Brain microvascular endothelial cell (primary cell): Measurements from ENCODE around the gene CXCL17.

ENCODE experiments used
- DNase-seq: peaks from one replicate; pipeline ENCODE4 v3.0.0-alpha.2; 2020
- H3K27ac ChIP-seq: fragments of 250-450 bp; sonication (Bioruptor Pico); 2 replicates; pipeline ENCODE4 v1.5.1; 2020; ENCODE audit warnings: mild to moderate bottlenecking, moderate library complexity
- H3K27me3 ChIP-seq: fragments of 250-450 bp; sonication (Bioruptor Pico); replicated peaks from 2 replicates; pipeline ENCODE4 v1.5.1; 2020; ENCODE audit warnings: mild to moderate bottlenecking
- H3K36me3 ChIP-seq: fragments of 250-450 bp; sonication (Bioruptor Pico); replicated peaks from 2 replicates; pipeline ENCODE4 v1.5.1; 2020; ENCODE audit warnings: mild to moderate bottlenecking
- H3K4me3 ChIP-seq: 2 replicates; pipeline ENCODE4 v1.5.1; 2011; ENCODE audit warnings: low read depth, mild to moderate bottlenecking, control low read depth, low read length, moderate library complexity
- in situ Hi-C: cut with HindIII; loops from 2 replicates; pipeline ENCODE4 v1.10.0; 2017; ENCODE audit warnings: low sequenced_read_pairs, low pct_ligation_motif_present
- TF ChIP-seq, protein P1 (sequence below): IDR thresholded peaks from 2 replicates; pipeline ENCODE4 v1.5.1; 2011; ENCODE audit warnings: low read depth, mild to moderate bottlenecking, moderate library complexity, low read length, control low read depth, inconsistent platforms; ENCODE audit errors: missing control alignments

The CXCL17 gene

DNA sequence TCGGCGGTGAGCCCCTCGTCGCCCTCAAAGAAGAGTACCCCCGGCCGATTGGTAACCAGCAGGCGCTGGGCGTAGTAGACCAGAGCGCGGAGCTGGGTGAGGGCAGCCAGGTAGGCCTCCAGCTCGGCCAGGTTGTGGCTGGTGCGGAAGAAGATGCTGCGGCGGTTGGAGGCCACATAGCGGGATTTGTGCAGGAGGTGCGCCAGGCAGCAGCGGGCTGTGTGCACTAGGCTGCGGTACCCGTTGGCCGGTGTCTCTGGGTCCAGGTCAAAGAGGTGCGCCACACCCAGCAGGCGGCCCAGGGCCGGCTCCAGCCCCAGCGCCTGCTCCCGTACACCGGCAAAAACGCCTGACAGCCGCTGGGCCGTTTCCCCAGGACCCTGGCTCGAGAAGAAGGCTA, 32.4 kb downstream of the CXCL17 start:
- H3K4me3 ChIP-seq, result no peak overlapping the region
- no peak for DNase-seq
- in situ Hi-C loops, result no loop called here
- TF ChIP-seq, protein P1, sequence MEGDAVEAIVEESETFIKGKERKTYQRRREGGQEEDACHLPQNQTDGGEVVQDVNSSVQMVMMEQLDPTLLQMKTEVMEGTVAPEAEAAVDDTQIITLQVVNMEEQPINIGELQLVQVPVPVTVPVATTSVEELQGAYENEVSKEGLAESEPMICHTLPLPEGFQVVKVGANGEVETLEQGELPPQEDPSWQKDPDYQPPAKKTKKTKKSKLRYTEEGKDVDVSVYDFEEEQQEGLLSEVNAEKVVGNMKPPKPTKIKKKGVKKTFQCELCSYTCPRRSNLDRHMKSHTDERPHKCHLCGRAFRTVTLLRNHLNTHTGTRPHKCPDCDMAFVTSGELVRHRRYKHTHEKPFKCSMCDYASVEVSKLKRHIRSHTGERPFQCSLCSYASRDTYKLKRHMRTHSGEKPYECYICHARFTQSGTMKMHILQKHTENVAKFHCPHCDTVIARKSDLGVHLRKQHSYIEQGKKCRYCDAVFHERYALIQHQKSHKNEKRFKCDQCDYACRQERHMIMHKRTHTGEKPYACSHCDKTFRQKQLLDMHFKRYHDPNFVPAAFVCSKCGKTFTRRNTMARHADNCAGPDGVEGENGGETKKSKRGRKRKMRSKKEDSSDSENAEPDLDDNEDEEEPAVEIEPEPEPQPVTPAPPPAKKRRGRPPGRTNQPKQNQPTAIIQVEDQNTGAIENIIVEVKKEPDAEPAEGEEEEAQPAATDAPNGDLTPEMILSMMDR, result no peak
- H3K27ac ChIP-seq, result no peak overlapping the region
- H3K36me3 ChIP-seq, result no peaks in the 10 kb centered on the region
- H3K27me3 ChIP-seq, result no peaks in the 10 kb centered on the region

DNA sequence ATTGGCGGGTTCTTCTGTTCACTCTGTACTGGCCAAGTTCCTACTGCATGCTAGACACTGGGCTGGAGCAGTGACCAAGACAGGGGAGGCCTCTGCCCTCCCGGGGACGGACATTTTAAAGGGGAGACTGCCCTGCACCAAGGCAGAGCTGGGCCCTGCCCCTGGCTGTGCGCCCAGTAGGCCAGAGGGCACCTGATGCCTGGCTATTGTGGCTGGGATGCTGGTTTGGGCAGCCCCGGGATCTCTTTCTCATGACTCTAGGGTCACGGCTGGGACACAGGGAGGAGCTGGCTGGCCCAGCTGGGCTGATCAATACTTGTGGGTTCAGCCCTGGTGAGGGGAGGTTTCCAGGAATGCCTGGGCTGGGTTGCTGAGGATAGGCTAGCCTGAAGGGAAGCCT, 33.3 kb downstream of the CXCL17 start:
- Histone ChIP-seq H3K4me3 (no peak overlapping the region), H3K36me3 (no peaks in the 10 kb centered on the region), H3K27me3 (no peaks in the 10 kb centered on the region), H3K27ac (no peak overlapping the region)
- no peak for DNase-seq
- in situ Hi-C loops, result no loop called here
- TF ChIP-seq, protein P1, result no peak

DNA sequence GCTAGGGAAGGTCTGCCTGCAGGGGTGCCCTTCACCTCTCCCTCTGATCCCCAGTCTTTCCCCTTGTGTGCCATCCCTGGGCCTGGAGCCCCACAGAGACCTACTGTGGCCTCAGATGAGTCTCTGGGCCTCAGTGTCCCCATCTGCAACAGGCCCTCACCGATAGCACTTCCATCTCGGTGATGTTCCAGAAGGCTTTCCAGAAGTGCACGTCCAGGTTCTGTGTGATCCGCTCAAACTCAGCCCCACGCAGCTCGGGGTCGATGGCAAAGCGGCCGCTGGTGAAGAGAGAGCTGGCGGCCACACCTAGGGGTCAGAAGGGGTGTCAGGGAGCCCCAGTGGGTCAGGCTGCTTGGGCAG, 35.0 kb downstream of the CXCL17 start:
- no peak for DNase-seq
- H3K4me3 ChIP-seq, result no peak overlapping the region
- in situ Hi-C loops, result no loop called here
- H3K27ac ChIP-seq, result no peak overlapping the region
- no peaks in the 10 kb centered on the region for H3K36me3 ChIP-seq
- no peaks in the 10 kb centered on the region for H3K27me3 ChIP-seq
- TF ChIP-seq, protein P1, result no peak

DNA sequence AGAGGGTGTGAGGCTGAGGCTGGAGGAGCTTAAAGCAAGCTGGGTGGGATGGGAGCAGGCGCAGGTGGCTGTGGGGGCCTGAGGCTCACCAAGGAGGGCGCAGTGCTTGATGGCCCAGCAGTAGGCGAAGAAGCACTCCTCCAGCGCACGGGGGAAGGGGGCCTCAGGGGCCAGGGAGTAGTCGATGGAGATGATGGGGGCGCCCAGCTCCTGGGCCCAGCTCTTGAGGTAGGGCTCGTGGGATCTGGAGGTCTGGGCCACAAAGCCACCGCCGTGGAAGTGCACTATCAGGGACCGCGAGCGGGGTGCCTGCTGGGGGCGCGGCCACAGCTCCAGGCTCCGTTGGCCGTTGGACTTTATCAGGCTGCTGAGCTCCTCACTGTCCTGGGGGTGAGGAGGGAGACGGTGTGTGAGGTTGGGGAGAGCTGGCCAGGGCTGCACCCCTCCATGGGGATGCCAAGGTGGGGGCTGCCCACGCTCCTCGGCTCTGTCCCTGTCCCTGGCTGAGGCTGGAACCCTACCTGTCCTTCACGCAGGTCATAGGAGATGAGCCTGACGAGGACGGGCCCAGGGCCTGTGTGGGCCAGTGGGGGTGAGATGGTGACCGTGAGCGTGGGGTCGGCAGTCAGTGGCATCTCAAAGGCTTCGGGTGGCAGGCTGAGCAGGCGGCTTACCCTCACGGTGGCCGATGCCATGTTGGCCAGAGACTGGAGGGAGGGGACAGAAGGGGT, 35.5 kb downstream of the CXCL17 start:
- Histone ChIP-seq H3K27ac (no peak overlapping the region), H3K27me3 (no peaks in the 10 kb centered on the region), H3K4me3 (no peak overlapping the region), H3K36me3 (no peaks in the 10 kb centered on the region)
- TF ChIP-seq, protein P1, result no peak
- in situ Hi-C loops, result no loop called here
- no peak for DNase-seq

DNA sequence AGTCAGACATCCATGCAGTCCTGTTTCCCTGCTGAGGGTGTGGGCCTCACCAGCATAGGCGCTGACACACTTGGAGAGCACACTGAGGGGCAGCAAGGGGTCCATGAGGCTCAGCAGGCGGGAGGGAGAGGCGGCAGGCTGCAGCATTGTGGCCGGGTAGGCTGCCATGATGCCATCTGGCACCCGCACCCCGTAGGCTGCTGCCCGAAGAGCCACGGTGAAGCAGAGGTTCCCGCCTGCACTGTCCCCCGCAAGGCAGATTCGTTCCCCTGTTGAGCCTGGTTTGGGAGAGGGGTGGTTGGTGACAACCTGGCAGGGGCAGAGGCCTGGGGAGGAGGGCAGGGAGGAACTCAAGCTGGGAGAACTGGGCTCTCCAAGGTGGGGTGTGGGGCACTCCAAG, 36.6 kb downstream of the CXCL17 start:
- DNase-seq, result no peak
- Histone ChIP-seq H3K27ac (no peak overlapping the region), H3K36me3 (no peaks in the 10 kb centered on the region), H3K4me3 (no peak overlapping the region), H3K27me3 (no peaks in the 10 kb centered on the region)
- TF ChIP-seq, protein P1, result no peak
- in situ Hi-C loops, result no loop called here

DNA sequence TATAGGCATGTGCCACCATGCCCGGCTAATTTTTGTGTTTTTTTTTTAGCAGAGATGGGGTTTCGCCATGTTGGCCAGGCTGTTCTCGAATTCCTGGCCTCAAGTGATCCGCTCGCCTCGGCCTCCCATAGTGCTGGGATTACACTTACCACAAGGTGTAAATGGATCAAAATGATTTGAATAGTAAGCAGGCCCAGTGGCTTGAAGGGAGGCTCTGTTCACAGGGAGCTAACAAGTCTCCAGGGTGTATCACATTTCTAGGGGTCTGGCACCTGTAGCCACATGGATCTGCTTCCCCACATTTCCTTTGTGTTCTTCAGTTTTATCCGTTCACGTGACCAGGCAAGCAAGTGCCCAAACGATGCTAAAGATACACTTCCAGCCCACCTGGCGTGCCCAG, 39.2 kb downstream of the CXCL17 start:
- Histone ChIP-seq H3K4me3 (no peak overlapping the region), H3K27ac (no peak overlapping the region), H3K27me3 (no peaks in the 10 kb centered on the region), H3K36me3 (no peaks in the 10 kb centered on the region)
- TF ChIP-seq, protein P1, result no peak
- DNase-seq, result no peak
- in situ Hi-C loops, result no loop called here
